HG02981 (cell line): ENCODE measurements around the gene PUM2.
A peak's percentile ranks its signal among the peaks of the same experiment; 100 is the strongest.
"Not testable (repeated sequence)": the region's sequence is repeated elsewhere in the genome, so short reads cannot be mapped to it uniquely, and the experiment has no call there.

Experiments
- ATAC-seq: cut with Tn5 transposase; IDR thresholded peaks from one replicate; pipeline ENCODE4 v1.9.1; 2021; ENCODE audit warnings: mild to moderate bottlenecking, moderate library complexity; ENCODE audit not compliant: unreplicated experiment

PUM2 gene

GRCh38 chr2:20350753-20351554, at the start of gene PUM2:
PUM2 (minus strand) TSS chr2:20350844; CDS start chr2:20327360, 23,484 bp downstream.
- peak; percentile 82 for ATAC-seq

DNA sequence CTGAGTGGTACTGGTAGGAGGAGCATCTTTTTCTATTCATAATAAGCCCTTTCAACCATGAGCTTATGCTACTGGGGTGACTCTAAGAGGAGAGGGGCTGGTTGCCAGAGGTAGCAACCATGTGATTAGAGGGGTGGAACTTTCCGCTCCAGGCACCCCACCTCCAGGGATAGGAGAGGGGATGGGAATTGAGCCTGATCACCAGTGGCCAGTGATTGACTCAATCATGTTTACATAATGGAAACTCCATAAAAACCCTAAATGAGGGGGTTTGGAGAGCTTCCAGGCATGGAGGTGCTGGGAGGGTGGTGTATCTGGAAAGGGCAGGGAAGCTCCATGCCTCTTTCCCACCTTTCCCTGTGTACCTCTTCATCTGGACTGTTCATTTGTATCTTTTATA, 49.7 kb upstream of the PUM2 start:
- ATAC-seq = no peak

- no peak for ATAC-seq
Measured at GRCh38 chr2:20398956-20399567, 48.4 kb upstream of the PUM2 start.

DNA sequence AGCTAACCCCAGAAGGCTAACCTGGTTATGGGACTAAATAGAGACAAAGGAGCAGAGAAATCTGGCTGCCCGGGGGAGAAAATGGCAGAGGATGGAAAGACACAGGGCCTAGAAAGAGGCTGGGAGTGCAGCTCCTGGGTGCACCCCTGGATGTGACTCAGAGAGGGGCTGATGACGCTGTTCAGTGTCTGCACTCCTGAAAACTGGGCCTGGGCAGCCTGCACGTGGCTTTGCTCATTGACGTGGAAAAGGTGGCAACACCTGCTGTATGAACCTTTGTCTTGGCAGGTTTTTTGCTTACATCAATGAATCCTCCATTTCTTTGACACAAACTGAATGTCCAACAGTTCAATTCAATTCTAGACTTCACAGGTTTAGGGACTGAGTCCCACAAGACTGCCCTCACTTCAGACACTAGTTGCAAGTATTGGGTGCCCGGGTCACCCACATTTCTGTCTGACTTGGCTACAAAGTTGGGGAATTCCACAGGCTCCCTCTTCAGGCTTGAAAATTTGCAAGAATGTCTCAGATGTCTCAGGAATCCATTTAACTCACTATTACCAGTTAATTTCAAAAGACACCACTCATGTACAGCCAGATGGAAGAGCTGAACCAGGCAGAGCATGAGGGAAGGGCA, 47.3 kb upstream of the PUM2 start:
- ATAC-seq = no peak

DNA sequence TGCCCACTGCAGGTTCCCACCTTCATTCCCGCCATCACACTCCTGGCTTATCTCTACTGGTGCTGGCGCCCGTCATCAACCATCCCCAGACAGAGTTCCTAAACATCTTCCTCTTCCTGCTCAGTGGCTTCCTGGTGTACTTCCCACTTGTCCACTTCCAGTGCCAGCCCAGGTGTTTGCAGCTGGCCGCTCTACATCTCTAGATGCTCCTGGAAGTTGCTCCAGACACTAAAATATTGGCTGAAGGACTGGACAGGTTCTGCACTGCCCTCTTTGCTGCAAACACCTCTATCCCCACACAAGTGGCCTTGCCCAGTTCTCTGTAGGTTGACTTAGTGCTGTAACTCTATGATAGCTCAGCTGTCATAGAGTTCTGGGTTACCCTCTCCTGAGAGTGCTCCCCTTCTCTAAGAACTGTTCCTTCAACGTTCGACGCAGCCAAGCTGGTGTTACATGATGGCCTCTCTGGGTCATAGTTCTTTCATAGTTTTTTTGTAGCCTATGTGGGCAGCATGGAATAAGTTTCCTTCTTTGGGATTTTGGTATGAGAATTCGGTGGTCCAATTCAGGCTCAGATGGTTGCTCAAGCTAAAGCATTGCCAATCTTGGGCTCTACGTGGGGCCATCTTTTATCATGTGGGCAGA, 45.8 kb upstream of the PUM2 start:
- ATAC-seq = no peak

- no peak for ATAC-seq
Measured at GRCh38 chr2:20393986-20394385, 43.3 kb upstream of the PUM2 start.

- ATAC-seq = no peak
Measured at GRCh38 chr2:20391951-20392699, 41.5 kb upstream of the PUM2 start.

DNA sequence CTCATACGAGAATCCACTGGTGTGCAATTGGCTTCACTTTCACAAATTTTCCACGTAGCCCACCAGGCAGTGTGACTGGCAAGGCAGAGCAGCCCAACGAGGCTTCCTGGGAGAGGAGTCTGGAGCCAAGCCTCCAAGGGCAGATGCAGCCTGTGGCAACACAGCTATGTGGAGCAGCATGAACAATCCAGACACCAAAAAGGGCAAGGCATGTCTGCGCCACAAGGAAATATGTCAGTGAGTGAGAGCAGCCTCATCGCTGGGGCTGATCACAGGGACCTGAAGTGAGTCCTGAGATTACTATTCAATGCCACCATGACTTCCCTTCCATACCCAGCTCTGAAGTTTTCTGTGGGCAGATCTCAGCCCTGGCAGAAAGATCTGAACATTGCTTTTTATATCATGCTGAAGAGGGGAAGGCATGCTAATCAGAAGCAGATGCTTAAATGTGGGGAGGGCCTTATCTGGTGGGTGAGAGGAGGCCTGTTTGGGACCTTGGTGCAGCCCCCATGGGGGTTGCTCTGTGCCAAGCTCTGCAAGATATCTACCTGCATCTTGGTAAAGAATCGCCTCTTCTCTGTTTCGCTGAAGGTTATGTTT, 40.0 kb upstream of the PUM2 start:
- no peak for ATAC-seq

- no peak for ATAC-seq
Measured at GRCh38 chr2:20384953-20385352, 34.3 kb upstream of the PUM2 start.

DNA sequence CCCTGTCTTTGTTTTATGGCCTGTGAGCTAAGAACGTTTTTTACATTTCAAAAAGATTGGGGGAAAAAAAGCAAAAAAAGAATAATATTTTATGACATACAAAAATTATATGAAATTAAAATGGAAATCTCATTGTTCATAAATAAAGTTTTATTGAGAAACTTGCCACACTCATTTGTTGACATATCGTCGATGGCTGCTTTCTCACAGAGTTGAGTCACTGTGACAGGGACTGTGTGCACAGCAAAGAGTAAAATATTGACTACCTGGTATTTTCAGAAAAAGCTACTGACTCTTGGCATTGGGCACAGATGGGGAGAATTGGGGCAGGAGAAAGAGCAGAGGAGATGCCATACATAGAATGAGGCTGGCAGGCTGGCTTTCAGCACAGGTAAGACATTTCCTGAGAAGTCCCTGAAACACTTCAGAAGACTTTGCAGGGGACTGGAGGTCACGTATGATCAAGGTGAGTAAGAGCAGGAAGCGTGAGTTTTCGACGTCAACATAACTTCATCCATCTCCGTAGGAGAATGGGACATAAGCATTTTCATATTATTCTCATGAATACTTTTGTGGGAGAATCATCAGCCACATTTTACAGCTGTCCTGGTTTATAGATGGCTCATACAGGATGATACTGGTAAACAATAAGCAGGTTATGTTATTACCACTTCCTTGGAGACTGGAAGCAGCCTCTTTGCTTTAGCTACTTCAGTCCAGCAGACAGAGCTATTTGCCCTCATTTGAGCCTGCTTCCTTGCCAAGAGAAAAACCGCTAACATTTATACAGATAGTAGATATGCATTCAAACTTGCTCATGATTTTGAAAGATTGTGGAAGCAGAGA, 32.5 kb upstream of the PUM2 start:
- no peak for ATAC-seq

GRCh38 chr2:20381457-20381856, 30.8 kb upstream of the PUM2 start:
- ATAC-seq = no peak

DNA sequence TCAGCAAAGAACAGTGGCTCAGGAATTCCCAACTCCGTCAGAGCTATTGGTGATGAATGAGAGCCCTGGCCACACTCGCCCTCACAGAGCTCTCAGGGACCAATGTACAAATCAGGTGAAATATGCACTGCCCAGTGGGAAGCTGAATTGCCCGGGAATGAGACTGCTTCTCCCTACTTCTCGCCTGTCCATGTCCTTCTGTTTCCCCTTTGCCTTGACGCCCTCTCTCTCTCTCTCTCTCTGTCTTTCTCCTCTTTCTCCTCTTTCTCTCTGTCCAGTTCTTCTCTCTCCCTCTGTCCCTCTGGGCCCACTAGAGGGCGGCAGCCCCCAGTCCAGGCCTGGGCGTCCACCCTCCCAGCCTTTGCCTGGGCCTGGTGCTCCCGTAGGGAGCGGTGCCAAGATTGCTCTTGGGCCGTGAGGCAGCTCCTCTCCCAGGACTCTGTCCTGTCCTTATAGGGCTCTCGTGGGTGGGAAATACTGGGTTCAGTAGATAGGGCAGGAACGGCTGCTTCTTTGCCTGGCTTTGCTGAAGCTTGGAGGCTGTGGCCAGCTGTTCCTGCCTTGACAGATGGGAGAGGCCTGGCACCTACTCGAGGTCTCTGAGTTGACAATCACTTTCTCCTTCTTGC, 28.4 kb upstream of the PUM2 start:
- no peak for ATAC-seq

GRCh38 chr2:20378341-20378740, 27.7 kb upstream of the PUM2 start:
- no peak for ATAC-seq

- no peak for ATAC-seq
Measured at GRCh38 chr2:20377741-20378140, 27.1 kb upstream of the PUM2 start.

GRCh38 chr2:20374982-20375381, 24.3 kb upstream of the PUM2 start:
- not testable (repeated sequence) for ATAC-seq

DNA sequence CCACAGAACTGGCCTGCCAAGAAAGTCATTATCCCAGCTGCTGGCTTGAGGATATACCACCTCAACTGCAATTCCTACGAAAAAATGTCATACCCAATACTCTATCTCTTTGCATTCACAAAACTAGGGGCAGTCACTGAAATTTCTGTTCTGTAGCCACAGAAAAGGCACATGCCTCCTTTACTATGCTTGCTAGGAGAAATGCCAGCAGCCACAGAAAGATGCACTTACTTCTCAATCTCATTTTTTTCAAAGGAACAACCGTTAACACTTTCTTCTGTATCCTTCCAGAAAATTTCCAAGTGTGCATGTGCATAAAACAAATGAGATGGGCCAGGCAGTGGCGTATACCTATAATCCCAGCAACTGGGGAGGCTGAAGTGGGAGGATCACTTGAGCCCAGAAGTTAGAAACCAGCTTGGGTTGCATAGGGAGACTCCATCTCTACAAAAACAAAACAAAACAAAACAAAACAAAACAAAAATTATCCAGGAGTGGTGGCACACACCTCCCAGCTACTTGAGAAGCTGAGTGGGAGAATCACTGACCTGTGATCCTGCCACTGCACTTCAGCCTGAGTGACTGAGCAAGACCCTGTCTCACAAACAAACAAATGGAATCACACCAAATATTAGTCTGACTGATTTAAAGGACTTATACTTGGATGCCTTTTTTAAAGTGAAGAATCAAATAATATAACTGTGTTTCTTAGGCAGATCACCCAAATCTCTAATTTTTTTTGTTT, 22.4 kb upstream of the PUM2 start:
- no peak for ATAC-seq

DNA sequence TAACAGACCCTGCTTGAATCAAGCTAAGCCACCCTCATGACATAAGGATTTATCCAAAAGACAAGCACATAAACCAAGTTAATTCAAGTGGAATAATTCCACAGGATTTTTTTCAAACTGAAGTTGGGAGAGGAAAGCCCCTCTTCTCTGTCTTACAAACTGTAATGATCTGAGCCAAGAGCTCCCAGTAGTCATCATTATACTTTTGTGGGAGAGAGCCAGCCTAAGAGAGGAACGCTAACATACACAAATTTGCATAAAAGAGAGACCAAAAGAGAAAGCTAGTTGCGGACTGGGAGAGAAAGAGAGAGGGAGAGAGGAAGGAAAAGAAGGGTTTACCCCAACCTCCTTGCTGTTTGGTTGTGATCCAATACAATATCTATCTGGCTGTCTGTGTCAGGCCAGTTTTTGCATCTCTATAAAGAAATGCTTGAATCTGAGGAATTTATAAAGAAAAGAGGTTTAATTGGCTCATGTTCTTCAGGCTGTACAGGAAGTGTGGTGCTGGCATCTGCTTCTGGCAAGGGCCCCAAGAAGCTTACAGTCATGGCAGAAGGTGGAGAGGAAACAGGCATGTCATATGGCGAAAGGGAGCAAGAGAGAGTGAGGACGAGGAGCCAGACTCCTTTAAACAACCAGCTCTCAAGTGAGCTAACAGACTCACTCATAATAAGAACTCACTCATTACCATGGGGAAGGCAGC, 20.8 kb upstream of the PUM2 start:
- ATAC-seq = no peak

GRCh38 chr2:20370191-20370590, 19.5 kb upstream of the PUM2 start:
- ATAC-seq = no peak
